Prostate gland (tissue), 2 donors: ENCODE data around the gene UCP2. TPM values are rescaled to one million over a fixed set of nuclear protein-coding genes. Genes with fewer than 3 reads are reported as not detected.

Experiments used
- DNase-seq: peaks from one replicate; pipeline ENCODE4 v3.0.0-alpha.2; 2019; ENCODE audit warnings: low spot score
- H3K27ac ChIP-seq, 2 donors: fragments of 200-600 bp; sonication (generic); 2 replicates each; pipeline ENCODE4 v1.5.1; 2017 to 2019
- H3K27me3 ChIP-seq: fragments of 200-600 bp; sonication (generic); replicated peaks from 2 replicates; pipeline ENCODE4 v1.5.1; 2019; ENCODE audit not compliant: insufficient read depth
- H3K36me3 ChIP-seq, 2 donors: fragments of 200-600 bp; sonication (generic); 1 replicate in 1 of 2; 2 replicates in 1 of 2; pipeline versions ENCODE4 v1.5.1 to v1.8.1; 2017 to 2019
- H3K4me1 ChIP-seq: fragments of 200-600 bp; sonication (generic); replicated peaks from 2 replicates; pipeline ENCODE4 v1.5.1; 2019
- H3K4me3 ChIP-seq, 2 donors: fragments of 200-600 bp; sonication (generic); 2 replicates each; pipeline ENCODE4 v1.5.1; 2017 to 2019
- H3K9me3 ChIP-seq: fragments of 200-600 bp; sonication (generic); 2 replicates; pipeline ENCODE4 v1.5.1; 2017
- POLR2A ChIP-seq: fragments of 450-650 bp; IDR thresholded peaks from one replicate; pipeline ENCODE4 v1.6.1; 2016; ENCODE audit warnings: antibody characterized with exemption, mild to moderate bottlenecking
- POLR2AphosphoS5 ChIP-seq: sonication (generic); formaldehyde crosslinking; IDR thresholded peaks from one replicate; pipeline ENCODE4 v1.6.1; 2017; ENCODE audit warnings: antibody characterized with exemption
- WGBS: methylation state at CpG from one replicate; pipeline ENCODE4 v1.1.5; 2018; 5-methylcytosine and 5-hydroxymethylcytosine counted together
- intact Hi-C: fragments of 100-400 bp; cut with DNase I; formaldehyde crosslinking; loops from one replicate; pipeline ENCODE4 v1.14.2; 2022
- total RNA-seq, 2 donors: library from RNA; depleted of rRNA; stranded (reverse); fragments of >200 nt; gene quantifications; one replicate each; pipeline ENCODE4 v1.1.0, GENCODE V29; 2016
- TF ChIP-seq, protein P1 (sequence below), 4 experiments: fragments of 200-600 bp in 2 of 4; fragments of 450-650 bp in 2 of 4; sonication (generic) in 2 of 4; IDR thresholded peaks; 1 replicate in 3 of 4; 2 replicates in 1 of 4; pipeline ENCODE4 v1.5.1; 2016 to 2019; ENCODE audit warnings: antibody characterized with exemption in 4 of 4, mild to moderate bottlenecking in 2 of 4, moderate library complexity in 2 of 4

UCP2 gene
- total RNA-seq, 2 donors from 2014 or later, result 13.6 to 23.1 TPM

DNA sequence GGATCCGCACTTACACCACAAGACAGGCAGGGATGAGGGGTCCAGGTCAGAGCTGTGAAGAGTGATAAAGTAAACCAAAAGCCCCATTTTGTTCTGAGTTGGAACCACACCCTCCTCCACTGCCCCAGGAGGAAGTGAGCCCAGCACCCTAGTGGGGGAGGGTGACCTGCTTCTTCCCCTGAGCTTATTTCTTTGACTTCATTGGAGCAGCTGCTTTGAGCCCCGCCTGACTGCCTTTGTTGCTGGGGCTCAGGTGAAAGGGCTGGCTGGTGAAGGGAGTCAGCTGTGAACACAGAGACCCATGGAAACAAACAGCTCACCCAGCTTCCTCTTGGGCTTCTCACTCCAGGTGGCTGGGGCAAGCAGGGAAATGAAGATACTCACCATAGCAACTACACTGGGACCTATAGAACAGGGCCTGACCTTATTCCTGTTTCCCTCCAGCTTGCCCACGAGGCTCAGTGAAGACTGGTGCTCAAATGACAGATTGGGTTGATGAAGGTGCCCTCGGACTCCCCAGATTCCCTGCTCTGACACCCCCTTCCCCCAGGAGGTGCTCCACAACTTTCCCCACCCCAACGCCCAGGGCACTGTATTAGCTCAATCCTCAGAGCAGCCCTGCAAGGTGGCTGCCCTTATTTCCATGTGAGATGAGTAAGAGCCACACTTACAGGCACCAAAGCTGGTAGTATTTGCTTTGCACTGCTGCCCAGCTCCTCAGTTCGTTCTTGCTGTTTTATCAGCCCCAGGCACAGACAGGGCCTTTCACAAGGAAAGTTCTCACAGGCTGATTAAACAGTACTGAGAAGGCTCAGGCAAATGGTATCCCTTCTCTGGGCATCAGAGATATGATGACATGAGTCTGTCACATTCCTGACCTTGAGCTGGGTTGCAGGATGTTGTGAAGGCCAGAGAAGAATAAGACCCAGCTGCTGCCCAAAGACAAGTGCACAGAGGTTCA, 2.4 kb downstream of the UCP2 start:
- no peak for DNase-seq
- no peaks in the 10 kb centered on the region for H3K4me1 ChIP-seq
- no peaks in the 10 kb centered on the region for H3K9me3 ChIP-seq
- 63% methylated on average over 6 of the region's 6 CpGs for WGBS
- H3K4me3 ChIP-seq, result no peak overlapping the region
- H3K36me3 ChIP-seq, result no peaks in the 10 kb centered on the region
- H3K27me3 ChIP-seq, result no peaks in the 10 kb centered on the region
- TF ChIP-seq POLR2A (no peak), POLR2AphosphoS5 (no peak)
- TF ChIP-seq, protein P1, sequence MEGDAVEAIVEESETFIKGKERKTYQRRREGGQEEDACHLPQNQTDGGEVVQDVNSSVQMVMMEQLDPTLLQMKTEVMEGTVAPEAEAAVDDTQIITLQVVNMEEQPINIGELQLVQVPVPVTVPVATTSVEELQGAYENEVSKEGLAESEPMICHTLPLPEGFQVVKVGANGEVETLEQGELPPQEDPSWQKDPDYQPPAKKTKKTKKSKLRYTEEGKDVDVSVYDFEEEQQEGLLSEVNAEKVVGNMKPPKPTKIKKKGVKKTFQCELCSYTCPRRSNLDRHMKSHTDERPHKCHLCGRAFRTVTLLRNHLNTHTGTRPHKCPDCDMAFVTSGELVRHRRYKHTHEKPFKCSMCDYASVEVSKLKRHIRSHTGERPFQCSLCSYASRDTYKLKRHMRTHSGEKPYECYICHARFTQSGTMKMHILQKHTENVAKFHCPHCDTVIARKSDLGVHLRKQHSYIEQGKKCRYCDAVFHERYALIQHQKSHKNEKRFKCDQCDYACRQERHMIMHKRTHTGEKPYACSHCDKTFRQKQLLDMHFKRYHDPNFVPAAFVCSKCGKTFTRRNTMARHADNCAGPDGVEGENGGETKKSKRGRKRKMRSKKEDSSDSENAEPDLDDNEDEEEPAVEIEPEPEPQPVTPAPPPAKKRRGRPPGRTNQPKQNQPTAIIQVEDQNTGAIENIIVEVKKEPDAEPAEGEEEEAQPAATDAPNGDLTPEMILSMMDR (IDR thresholded peaks at IDR 0.05), result no peak
- intact Hi-C loops, result loop anchor here (5.0 kb wide), 1 partner anchor 347 kb away; no protein-coding TSS in a partner anchor
- H3K27ac ChIP-seq, result no peak overlapping the region

DNA sequence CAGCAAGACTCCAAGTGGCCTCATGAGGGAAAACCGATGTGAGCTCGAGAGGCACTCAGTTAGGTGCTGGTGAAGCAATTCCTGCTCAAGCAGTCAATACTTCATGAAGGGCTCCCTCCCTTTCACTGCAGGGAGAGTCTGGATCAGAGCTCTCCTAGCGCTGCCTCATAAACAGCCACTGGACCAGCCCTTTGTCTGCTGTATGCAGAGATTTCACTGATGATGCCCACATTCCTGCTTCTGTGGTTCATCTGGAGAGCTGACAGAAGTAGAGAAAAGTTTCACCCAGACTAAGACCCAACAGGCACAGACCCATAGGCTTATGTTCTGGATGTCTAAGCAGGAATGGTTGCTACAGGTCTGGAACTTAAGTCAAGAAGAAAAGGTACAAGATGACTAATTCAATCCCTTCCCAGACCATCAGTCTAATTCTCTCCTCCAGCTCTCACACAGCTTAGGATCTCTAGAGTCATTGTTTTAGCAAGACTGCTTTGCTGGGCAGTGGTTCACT, 4.0 kb downstream of the UCP2 start:
- H3K27me3 ChIP-seq, result no peaks in the 10 kb centered on the region
- TF ChIP-seq, protein P1 (IDR thresholded peaks at IDR 0.05), result no peak
- TF ChIP-seq POLR2A, result no peak
- no peak for TF ChIP-seq POLR2AphosphoS5
- H3K9me3 ChIP-seq, result no peaks in the 10 kb centered on the region
- no peaks in the 10 kb centered on the region for H3K4me1 ChIP-seq
- H3K27ac ChIP-seq, result no peak overlapping the region
- intact Hi-C loops, result no loop called here
- no peak for DNase-seq
- WGBS, result 95% methylated on average over 3 of the region's 3 CpGs
- no peak overlapping the region for H3K4me3 ChIP-seq
- no peaks in the 10 kb centered on the region for H3K36me3 ChIP-seq

DNA sequence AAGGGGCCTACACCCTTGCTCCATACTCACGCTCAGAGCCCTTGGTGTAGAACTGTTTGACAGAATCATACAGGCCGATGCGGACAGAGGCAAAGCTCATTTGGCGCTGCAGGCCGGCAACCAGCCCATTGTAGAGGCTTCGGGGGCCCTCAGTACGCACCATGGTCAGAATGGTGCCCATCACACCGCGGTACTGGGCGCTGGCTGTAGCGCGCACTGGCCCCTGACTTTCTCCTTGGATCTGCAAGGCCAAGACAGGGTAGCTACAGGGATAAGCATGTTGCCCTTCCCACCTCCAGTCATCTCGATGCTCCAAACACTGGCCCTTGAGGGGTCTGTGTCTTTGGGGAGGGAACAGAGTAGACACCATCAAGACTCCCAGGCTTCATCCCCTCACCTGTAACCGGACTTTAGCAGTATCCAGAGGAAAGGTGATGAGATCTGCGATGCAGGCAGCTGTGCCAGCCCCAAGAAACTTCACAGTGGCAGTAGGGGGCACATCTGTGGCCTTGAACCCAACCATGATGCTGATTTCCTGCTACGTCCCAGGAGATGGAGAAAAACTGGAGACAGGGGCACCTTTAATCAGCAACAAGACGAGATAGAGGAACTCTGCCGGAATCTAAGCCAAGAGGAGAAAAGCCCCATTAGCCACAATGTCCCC, 4.7 kb downstream of the UCP2 start:
- no peak for DNase-seq
- Histone ChIP-seq H3K36me3 (no peaks in the 10 kb centered on the region), H3K4me1 (no peaks in the 10 kb centered on the region), H3K27ac (no peak overlapping the region), H3K27me3 (no peaks in the 10 kb centered on the region), H3K9me3 (no peaks in the 10 kb centered on the region), H3K4me3 (no peak overlapping the region)
- TF ChIP-seq POLR2A (no peak), POLR2AphosphoS5 (no peak)
- TF ChIP-seq, protein P1 (IDR thresholded peaks at IDR 0.05), result no peak
- intact Hi-C loops, result no loop called here
- WGBS, result 95% methylated on average over 18 of the region's 18 CpGs

DNA sequence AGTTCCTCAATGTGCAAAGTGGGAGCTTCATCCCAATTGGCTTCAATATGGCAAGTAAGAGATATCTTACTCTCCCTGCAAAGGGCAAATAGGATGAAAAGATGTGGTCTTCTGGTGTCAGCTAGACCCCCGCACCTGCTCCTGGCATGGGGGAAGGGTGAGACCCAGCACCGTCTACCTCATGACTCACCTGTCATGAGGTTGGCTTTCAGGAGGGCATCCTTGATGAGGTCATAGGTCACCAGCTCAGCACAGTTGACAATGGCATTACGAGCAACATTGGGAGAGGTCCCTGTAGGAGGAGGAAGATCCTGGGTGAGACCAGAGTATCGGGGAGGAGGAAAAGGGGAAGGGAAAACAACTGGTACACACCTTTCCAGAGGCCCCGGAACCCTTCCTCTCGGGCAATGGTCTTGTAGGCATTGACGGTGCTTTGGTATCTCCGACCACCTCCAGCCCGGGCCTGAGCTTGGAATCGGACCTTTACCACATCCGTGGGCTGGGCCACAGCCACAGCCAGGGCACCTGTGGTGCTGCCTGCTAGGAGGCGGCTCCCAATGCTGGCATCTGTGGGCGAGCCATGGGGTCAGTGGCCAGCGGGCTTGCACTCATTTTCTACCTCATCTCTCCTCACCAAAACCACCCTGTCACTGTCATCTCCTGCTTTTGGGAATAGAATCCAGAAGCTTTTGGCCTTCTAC, 6.0 kb downstream of the UCP2 start:
- Histone ChIP-seq H3K27me3 (no peaks in the 10 kb centered on the region), H3K4me3 (no peak overlapping the region), H3K9me3 (no peaks in the 10 kb centered on the region), H3K27ac (no peak overlapping the region), H3K36me3 (no peaks in the 10 kb centered on the region), H3K4me1 (no peaks in the 10 kb centered on the region)
- TF ChIP-seq, protein P1 (IDR thresholded peaks at IDR 0.05), result no peak
- TF ChIP-seq POLR2AphosphoS5 (no peak), POLR2A (no peak)
- DNase-seq, result no peak
- 89% methylated on average over 14 of the region's 14 CpGs for WGBS
- intact Hi-C loops, result no loop called here
